ENCODE measurements around the gene SCART1.
"Not testable (repeated sequence)": the region's sequence is repeated elsewhere in the genome, so short reads cannot be mapped to it uniquely, and the experiment has no call there.

The SCART1 gene

DNA sequence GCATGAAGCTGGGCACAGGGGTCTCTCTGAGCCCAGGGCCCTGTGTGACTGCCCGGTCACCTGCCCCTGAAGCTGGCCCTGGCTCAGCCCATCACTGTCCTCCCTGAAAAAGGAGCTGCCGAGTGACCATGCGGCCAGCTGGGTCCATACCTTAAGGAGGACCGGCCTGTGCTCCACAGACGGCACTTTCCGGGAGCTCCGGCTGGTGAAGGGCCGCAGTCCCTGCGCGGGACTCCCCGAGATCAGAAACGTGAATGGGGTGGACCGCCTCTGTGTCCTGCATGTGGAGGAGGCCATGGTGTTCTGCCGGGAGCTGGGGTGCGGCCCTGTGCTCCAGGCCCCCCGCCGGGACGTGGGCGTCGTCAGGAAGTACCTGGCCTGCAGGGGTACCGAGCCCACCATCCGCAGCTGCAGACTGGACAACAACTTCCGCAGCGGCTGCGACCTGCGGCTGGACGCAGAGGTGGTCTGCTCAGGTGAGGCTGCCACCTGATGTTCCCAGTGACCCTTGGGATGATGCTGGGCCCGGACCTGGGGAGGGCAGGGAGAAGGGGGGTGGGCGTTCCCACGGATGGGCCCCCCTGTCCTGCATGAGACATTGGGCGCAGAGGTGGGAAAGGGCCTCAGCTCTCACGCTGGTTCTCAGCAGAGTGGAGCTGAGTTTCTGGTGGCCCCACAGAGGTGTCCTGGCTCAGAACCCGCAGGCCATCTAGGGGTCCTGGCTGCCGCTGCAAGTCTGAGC is 3.5 kb downstream of the SCART1 start:
- DNase-seq: no peak

DNA sequence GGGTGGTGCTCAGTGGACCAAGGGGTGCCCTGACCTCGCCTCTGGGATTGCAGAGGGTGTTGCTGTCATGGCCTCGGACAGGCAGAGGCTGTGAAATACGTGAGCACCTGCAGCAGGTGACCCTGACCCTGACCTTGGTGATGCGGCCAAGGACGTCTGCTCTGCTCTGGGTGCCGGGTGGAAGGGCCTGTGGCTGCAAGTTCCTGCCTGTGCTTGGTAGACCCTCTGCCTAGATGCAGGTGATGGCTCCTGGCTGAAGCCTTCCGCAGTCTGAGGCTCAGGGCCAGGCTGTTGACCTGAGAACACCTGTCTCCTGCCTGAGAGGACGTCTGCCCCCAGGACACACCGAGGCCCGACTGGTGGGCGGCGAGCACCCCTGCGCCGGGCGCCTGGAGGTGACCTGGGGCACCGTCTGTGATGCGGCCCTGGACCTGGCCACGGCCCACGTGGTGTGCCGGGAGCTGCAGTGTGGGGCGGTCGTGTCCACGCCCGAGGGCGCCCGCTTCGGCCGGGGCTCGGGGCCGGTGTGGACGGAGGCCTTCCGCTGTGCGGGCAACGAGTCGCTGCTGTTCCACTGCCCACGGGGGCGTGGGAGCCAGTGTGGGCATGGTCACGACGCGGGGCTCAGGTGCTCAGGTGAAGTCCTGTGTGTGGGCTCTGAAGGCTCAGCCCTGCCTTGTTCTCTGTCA is 4.4 kb downstream of the SCART1 start:
- DNase-seq: no peak

DNA sequence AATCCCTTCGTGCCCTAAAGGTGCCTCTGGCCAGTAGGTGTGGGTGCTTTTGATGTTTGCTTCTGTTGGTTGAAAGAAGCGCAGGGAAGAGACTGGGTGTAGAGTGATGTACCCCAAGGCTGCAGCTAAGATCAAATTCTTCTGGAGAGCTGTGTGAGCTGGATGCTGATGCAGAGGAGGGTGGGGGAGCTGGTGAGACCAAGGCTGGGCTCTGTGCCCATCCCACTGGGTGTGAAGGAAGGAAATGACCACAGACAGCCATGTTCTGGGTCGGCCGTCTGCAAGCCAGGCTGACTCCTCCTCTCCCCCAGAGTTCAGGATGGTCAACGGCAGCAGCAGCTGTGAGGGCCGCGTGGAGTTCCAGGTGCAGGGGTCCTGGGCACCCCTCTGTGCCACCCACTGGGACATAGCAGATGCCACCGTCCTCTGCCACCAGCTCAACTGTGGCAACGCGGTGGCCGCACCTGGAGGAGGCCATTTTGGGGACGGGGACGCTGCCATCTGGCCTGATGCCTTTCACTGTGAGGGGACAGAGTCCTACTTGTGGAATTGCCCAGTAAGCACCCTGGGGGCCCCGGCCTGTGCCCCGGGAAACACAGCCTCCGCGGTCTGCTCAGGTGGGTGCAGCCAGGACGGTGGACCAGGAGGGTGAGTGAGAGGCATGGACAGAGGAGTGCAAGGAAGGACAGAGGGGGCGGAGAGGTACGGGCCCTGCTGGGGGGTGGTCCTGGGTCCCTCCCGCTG is 5.1 kb downstream of the SCART1 start:
- no peak for DNase-seq

DNA sequence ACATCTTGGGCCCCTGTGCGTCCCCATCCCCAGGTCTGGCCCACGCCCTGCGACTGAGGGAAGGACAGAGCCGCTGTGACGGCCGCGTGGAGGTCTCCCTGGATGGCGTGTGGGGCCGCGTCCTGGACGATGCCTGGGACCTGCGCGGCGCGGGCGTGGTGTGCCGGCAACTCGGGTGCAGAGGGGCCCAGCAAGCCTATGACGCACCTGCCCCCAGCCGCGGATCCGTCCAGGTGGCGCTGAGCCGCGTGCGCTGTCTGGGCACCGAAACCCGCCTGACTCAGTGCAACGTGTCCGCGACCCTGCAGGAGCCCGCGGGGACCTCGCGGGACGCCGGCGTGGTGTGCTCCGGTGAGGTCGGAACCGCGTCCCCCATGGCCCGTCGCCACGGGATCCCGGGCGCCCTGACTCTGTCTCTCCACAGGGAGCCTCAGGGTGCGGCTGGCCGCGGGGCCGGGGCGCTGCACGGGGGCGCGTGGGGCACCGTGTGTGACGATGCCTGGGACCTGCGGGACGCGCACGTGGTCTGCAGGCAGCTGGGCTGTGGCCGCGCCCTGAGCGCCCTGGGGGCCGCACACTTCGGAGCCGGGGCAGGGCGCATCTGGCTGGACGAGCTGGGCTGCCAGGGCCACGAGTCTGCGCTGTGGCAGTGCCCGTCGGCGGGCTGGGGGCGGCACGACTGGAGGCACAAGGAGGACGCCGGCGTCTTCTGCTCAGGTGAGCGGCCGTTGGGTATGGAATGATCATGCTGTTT is 5.9 kb downstream of the SCART1 start:
- DNase-seq: no peak

DNA sequence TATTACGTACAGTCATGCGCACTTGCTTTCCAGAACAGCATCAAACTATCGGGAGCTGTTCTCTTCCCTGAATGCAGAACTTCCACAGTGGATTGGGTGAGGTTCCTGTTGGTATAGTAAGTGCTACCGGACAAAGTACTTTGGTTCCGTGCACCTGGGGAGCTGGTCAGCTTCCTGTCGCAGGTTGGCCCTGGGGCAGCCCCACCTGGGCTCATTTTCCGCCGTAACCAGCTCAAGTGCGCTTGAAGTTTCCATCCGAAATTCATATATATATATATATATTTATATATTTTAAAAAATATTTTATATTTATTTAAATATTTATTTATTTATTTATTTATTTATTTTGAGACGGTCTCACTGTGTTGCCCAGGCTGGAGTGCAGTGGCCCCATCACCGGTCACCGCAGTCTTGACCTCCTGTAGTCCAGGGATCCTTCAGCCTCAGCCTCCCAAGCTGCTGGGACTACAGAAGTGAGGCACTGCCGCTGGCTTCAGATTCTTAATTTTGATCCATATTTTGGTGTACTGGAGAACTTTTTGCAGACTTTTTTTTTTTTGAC is 6.5 kb downstream of the SCART1 start:
- DNase-seq: no peak

DNA sequence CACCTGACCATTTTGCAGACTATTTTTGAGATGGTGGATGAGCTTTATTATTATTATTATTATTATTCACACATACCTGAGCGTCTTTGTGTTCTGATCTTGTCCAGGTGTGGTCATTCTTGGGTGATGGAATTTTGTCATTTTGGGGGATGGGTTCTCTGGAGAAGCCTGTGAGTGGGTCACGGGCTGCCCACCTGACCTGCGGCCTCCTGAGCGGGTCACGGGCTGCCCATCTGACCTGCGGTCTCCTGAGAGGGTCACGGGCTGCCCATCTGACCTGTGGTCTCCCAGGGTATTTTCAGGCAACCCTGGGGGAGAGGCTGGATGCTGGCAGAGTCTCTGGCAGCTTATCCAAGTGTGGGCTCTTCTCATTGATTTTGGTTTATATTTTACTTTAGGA is 7.3 kb downstream of the SCART1 start:
- DNase-seq: no peak

DNA sequence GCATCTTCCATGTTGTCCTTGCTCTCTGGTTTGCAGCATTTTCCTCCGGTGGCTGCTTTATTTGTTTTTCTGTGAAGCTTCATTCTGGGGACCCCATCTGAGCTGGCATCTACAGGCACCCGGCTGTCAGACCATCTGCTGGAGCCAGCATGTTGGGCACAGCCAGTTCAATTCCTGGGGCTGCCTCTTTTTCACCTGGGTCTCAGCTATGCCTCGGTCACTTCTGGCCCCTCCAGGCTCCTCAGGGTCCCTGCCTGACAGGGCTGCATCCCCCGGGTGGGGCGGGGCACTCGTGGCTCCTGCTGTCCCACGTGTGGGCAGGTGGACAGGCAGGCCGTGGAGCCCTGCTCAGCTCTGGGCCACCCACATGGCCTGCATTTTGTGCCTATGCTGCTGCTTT is 8.1 kb downstream of the SCART1 start:
- no peak for DNase-seq

DNA sequence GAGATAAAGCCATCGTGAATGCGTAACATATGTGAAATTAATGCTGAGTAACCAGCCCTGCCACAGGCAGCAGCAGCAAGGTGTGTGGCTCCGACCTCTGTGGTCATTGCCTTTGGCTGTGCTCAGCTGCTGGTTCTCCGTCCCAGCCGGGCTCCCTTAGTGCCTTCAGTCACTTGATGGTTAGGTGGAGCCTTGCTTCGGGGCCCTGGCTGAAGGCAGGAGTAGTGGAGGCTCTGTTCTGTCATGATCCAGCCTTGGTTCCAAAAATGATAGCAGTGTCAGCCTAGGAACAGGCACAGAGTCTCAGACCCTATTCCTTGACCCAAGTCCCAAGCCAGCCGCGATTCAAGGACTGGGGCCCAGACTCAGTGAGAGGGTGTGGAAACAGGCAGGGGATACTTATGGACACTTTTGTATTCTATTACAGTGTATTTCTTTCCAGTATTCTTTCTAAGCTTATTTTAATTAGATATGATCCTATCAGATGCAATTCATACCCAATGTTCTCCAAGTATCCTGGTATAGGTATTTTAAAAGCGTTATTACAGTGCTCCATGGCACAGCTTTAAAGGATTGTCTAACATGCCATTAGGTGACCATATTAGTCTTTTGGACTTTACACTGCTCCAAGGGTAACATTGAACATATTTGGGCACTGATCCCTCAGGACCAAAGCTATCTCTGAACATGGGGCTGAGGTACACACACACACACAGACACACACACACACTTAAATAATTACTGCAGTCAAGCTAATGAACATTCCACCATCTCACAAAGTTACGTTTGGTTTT is 9.0 kb downstream of the SCART1 start:
- DNase-seq: no peak

DNA sequence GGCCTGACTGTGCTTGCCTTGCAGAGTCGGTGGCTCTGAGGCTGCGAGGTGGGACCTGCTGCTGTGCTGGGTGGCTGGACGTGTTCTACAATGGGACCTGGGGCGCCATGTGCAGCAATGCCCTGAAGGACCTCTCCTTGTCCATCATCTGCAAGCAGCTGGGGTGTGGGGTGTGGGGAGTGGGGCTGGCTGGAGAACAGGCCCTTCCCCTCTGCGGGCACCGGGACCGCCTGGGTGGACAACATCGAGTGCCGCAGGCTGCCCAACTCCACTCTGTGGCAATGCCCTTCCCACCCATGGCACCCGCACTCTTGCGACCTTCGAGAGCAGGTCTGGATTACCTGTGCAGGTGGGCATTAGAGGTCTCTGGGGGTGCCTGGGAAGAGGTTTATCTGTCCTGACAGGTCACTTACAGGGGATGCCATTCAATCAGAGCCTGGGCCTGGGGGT is 10.9 kb downstream of the SCART1 start:
- no peak for DNase-seq

DNA sequence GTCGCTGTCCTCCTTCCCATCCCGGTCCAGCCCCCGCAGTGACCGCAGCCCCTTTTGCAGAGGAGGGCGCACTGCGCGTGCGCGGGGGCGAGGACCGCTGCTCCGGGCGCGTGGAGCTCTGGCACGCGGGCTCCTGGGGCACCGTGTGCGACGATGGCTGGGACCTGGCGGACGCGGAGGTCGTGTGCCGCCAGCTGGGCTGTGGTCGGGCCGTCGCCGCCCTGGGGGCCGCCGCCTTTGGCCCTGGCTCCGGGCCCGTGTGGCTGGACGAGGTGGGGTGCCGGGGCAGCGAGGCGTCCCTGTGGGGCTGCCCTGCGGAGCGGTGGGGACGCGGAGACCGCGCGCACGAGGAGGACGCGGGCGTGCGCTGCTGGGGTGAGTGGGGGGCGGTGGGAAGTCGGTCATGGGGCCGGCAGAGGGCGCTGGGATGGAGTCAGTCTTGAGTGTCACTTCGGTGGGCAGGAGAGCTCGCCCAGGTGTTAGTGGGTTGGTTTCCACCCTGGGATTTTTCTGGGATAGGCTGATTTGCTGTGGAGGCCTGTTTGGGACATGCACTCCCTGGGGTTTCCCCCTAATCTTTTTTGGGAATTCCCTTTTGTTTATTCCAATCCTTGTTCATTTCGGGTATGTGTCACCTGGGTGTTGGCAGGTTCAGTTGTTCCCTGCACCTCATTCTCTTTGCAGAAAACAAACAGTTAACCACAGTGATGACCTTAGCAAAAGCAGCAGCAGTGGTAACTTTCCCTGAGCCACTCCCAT is 11.6 kb downstream of the SCART1 start:
- DNase-seq: no peak

DNA sequence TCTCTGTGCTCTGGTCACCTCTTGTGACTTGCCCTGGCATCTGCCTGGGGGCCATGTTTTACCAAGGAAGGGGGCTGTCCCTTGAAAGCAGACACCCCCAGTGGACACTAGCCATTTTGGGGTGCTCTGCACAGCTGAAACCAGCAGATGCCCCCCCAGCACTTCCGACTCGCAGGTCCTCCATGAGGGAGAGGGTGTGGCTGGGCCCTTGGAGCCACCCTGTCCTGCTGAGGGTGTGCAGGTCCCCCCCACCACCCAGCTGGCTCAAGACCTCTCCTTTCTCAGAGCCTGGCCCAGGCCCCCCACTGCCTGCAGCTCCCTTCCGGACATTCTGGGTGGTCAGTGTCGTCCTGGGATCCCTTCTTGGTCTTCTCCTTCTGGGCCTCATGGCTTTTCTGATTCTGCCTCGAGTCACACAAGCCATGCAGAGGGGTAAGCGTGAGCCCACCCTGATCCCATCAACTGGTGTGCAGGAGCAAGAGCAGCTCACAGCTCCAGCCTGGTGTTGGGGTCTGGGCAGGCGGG is 12.3 kb downstream of the SCART1 start:
- DNase-seq: no peak

DNA sequence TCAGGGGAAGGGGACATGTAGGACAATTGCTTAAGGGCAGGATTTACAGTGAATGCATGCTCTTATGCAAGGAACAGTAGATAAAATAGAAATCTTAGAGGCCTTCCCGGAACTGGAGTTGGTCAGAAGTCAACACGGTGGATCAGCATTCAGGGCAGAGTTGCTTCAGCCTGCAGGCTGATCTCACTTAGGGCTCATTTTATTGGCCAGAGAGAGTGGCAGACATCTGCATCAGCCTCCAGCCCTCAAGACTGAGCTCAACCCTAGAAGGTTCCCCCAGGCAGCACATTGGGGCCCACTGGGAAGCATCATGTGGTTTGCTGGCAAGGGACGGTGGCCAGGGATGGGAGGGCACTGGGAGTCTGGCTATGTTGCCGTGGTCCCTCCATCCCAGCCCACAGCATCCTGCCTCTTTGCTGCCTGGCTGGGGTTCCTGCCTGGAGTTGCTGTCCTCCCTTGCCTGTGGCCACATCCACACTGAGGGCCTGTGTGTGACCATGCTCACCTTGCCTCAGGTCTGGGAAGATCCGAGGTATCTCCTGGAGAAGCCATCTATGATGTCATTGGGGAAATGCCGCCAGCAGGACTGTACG is 13.0 kb downstream of the SCART1 start:
- no peak for DNase-seq

DNA sequence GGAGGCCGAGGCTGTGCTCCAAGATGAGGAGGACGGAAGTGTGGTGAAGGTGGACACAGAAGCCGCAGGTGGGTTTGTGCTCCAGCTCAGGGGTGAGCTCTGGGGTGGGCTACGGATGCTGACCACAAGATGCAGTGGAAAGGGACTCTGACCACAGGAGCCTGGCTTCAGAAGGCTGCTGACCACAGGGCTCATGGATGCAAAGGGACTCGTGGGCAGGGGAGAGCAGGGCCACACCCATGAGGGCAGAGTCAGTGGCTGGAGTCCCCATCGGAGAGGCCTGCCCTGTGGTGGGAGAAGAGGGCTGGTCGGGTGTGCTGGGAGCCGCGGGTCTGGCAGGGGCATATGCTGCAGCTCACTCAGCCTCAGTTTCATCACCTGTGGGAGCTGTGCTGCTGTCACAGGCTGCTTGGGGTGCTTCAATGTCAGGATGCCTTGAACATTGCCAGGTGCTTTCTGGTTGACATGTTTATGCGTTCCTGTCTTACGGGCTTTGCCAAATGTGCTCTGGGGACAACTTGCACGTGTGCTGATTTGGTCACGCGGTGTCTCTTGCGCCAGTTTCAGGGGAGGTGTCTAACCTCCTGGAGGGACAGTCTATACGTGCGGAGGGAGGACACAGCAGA is 13.7 kb downstream of the SCART1 start:
- DNase-seq: no peak

DNA sequence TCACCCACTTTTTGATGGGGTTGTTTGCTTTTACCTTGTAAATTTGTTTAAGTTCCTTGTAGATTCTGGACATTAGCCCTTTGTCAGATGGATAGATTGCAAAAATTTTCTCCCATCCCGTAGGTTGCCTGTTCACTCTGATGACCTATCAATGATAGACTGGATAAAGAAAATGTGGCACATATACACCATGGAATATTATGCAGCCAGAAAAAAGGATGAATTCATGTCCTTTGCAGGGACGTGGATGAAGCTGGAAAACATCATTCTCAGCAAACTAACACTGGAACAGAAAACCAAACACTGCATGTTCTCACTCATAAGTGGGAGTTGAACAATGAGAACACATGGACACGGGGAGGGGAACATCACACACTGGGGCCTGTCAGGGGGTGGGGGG is 15.5 kb downstream of the SCART1 start:
- DNase-seq: not testable (repeated sequence)

DNA sequence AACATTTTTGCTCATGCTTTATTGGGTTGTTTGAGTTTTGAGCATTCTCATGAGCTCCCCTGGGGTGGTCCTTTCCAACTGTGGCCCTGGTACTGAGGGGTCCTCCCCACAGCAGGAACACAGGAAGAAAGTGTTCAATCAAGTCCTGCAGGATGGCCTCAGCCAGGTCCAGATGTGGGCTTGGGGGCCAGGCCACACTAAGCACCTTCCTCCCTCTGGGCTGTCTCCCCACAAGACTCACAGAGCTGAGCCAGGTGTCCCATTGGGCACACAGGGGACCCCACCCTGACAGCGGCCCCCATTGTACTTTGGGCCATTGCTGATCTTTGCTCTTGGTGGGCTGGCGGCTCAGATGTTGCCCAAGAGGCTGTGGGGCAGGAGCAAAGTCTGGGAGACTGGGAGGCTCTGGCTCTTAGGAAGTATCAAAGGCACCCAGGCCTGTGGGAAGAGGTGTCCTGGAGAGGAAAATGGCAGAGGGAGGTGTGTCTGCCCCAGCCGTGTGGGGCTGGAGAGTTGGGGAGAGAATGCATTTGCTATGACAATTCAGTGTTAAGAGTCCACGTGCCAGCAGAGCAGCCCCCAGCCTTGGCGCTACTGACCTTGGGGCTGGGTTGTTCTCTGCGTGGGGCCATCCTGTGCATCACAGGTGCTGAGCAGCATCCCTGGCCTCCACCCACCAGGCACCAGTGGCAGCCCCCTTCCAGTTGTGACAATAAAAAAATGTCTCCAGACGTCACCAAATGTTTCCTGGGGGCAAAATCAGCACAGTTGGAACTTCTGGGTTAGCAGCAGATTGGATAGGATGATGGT is 17.8 kb downstream of the SCART1 start:
- DNase-seq: no peak

DNA sequence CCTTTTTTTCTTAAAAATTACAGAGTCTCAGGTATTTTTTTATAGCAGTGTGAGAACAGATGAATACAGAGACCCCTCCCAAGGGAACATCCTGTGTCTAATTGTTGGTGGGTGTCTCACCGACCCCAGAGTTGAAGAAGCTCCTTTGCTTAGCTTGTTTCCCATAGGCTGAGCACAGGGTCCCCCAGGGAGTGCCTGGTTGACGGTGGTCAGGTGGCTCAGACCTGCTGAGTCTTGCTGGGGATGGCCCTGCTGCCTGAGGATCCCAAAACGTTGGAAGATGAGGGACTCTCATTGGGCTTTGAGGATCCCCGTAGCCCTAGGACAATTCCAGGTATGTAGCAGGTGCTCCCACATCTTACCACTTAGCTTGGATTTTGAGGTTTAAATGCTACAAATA is 19.5 kb downstream of the SCART1 start:
- DNase-seq: no peak

DNA sequence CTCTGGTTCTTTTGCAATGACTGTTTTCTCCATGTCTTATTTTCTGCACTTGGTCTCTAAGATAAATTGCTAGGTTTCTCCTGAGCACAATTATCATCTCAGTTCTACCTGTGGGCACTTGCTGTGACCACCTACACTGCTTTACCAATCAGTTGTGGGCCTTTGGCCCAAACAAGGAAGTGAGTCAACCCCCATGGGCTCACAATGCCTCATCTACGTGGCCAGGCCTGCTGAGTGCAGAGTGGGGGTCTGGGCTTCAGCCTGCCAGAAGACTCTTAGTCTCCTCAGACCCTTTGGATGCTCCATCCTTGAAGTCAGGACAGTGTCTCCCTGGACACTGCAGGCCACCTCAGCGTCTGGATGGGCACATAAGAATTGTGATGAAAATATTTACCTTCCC is 20.3 kb downstream of the SCART1 start:
- no peak for DNase-seq

DNA sequence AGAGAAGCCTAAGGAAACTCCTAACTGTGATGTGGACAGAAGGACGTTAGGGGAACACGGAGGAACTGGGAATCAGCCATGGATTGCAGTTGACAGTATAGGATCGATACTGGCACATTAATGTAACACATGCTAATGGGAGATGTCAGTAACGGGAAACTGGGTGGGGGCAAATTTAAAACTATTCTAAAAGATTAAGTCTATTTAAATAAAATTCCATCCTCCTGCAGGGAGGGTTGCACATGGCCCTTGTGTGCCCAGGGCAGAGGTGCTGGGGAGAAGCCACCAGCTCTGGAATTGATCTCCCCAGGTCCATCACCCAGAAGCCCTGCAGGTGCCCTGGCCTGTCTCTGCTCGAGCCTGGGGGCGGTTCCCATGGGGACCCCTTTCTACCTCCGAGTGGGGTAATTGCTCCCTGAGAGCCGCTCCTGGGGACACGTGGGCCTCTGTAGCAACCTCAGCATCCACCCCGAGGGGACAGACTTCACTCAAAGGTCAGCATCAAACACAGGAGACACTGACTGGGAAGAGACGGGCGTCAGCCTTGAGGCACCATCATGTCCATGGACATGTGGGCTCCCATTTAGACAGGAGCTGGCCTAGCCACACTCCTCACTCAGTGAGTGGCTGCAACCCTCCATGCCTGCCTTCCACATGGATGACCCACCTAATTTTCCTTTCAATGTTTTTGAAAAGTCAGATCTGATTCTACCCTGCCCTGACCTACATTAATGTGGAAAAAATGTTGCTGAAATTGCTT is 21.1 kb downstream of the SCART1 start:
- DNase-seq: no peak

DNA sequence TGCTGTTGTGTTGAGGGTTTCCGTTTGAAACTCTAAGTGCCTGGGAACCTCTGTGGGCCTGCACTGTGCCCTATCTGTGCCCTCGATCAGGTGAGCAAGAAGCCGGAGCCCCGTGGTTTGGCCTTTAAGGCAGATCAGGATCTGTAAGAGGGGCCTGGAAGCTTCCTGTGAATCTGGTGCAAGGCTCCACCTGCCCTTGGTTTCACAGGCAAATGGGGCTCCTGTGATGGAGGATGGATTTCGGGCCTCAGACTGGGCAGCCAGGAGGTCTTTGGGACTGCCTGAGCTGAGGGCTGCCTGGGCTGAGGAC is 21.6 kb downstream of the SCART1 start:
- DNase-seq: no peak
